Activated CD4-positive, CD25-positive, alpha-beta regulatory T cell (primary cell): ENCODE measurements around the gene RRAD.

Experiments
- DNase-seq, 4 experiments: peaks; one replicate each; lab custom pipeline; 2025; lab: John Stamatoyannopoulos, UW

Gene RRAD

GRCh38 chr16:66881014-66881417 lies 44.3 kb downstream of the RRAD start:
- DNase-seq: no peak

- peak; percentile 75 to 89 (median 77) for DNase-seq
Observed at GRCh38 chr16:66880288-66881013, 44.9 kb downstream of the RRAD start, which contains the start of gene PDP2. Gene PDP2 (plus strand): TSS chr16:66880515. CDS start chr16:66884285, 3,770 bp downstream.

- DNase-seq: no peak
Observed at GRCh38 chr16:66878067-66878466, 47.3 kb downstream of the RRAD start.

- no peak for DNase-seq
Observed at GRCh38 chr16:66874079-66874775, 51.1 kb downstream of the RRAD start.

GRCh38 chr16:66873685-66874055 lies 51.7 kb downstream of the RRAD start:
- no peak for DNase-seq

GRCh38 chr16:66872943-66873684 lies 52.2 kb downstream of the RRAD start:
- DNase-seq: peak; percentile 72 to 85 (median 74)

GRCh38 chr16:66872559-66872942 lies 52.8 kb downstream of the RRAD start:
- no peak for DNase-seq

- no peak for DNase-seq
Observed at GRCh38 chr16:66871840-66872239, 53.5 kb downstream of the RRAD start.
